OCI-LY7 (cell line): ENCODE measurements around the gene NDUFA12. TPM values are rescaled to one million over a fixed set of nuclear protein-coding genes. Genes with fewer than 3 reads are reported as not detected.
"Not testable (repeated sequence)": the region's sequence is repeated elsewhere in the genome, so short reads cannot be mapped to it uniquely, and the experiment has no call there.

Experiments used
- BruUV-seq: library from RNA; stranded (reverse); fragments of 400-500 nt; replicated peaks from 2 replicates; lab custom pipeline; 2021; lab: Mats Ljungman, UMichigan
- CTCF ChIA-PET: fragments of 300-600 bp; sonication (Branson Sonifier 250); formaldehyde crosslinking; loops from one replicate; lab custom pipeline; 2022; ENCODE audit warnings: antibody characterized with exemption; ENCODE audit not compliant: unreplicated experiment; lab: Charles Lee
- POLR2A ChIA-PET: fragments of 300-600 bp; sonication (Branson Sonifier 250); formaldehyde crosslinking; loops from one replicate; lab custom pipeline; 2022; ENCODE audit warnings: antibody characterized with exemption; lab: Charles Lee
- DNase-seq: peaks from one replicate; pipeline ENCODE4 v3.0.0-alpha.2; 2015; ENCODE audit warnings: low spot score
- H2AFZ ChIP-seq: fragments of 200-600 bp; sonication (generic), shearing (Covaris generic); 2 replicates; pipeline ENCODE4 v1.6.1; 2014; ENCODE audit warnings: mild to moderate bottlenecking, antibody characterized with exemption, low read length, moderate library complexity
- H3K27ac ChIP-seq: fragments of 200-600 bp; sonication (generic); 2 replicates; pipeline ENCODE4 v1.5.1; 2014; ENCODE audit warnings: mixed run types, low read depth, mild to moderate bottlenecking, moderate library complexity, low read length, inconsistent platforms; ENCODE audit not compliant: poor library complexity, severe bottlenecking
- H3K36me3 ChIP-seq: fragments of 200-600 bp; sonication (generic); 2 replicates; pipeline ENCODE4 v1.6.1; 2014; ENCODE audit warnings: mild to moderate bottlenecking, antibody characterized with exemption, low read length, moderate library complexity, mixed read lengths; ENCODE audit not compliant: insufficient read depth
- H3K4me1 ChIP-seq: fragments of 200-600 bp; sonication (generic); 2 replicates; pipeline ENCODE4 v1.5.1; 2014; ENCODE audit warnings: mild to moderate bottlenecking, low read length; ENCODE audit not compliant: insufficient read depth, poor library complexity, severe bottlenecking
- H3K4me2 ChIP-seq: fragments of 200-600 bp; sonication (generic); 2 replicates; pipeline ENCODE4 v1.6.1; 2014; ENCODE audit warnings: mild to moderate bottlenecking, low read length
- H3K4me3 ChIP-seq: fragments of 200-600 bp; sonication (generic); 2 replicates; pipeline ENCODE4 v1.5.1; 2014; ENCODE audit warnings: mild to moderate bottlenecking, low read depth, low read length; ENCODE audit not compliant: poor library complexity, severe bottlenecking
- H3K79me2 ChIP-seq: fragments of 200-600 bp; sonication (generic); 2 replicates; pipeline ENCODE4 v1.6.1; 2016; ENCODE audit warnings: low read depth, mild to moderate bottlenecking, low read length, moderate library complexity, mixed read lengths; ENCODE audit not compliant: insufficient read depth
- H3K9me2 ChIP-seq: fragments of 200-600 bp; sonication (generic); 2 replicates; pipeline ENCODE4 v1.6.1; 2016; ENCODE audit warnings: mild to moderate bottlenecking, low read length, mixed read lengths; ENCODE audit not compliant: insufficient read depth
- H3K9me3 ChIP-seq: fragments of 200-600 bp; sonication (generic); 2 replicates; pipeline ENCODE4 v1.6.1; 2014; ENCODE audit warnings: mild to moderate bottlenecking, mixed run types, low read length, mixed read lengths
- H4K20me1 ChIP-seq: fragments of 200-600 bp; sonication (generic); 2 replicates; pipeline ENCODE4 v1.6.1; 2014; ENCODE audit warnings: mild to moderate bottlenecking, antibody characterized with exemption, low read length, moderate library complexity, mixed read lengths; ENCODE audit not compliant: insufficient read depth
- EZH2phosphoT487 ChIP-seq: fragments of 200-600 bp; sonication (generic); IDR thresholded peaks from 2 replicates; pipeline ENCODE4 v1.6.1; 2018; ENCODE audit warnings: low read depth, borderline replicate concordance, mild to moderate bottlenecking, mixed run types, antibody characterized with exemption, low read length, moderate library complexity, mixed read lengths
- intact Hi-C: fragments of 100-400 bp; cut with micrococcal nuclease; formaldehyde crosslinking; loops from one replicate; pipeline ENCODE4 v1.10.0; 2022; ENCODE audit not compliant: unreplicated experiment
- total RNA-seq, 2 experiments: library from RNA; depleted of rRNA in 1 of 2; stranded (reverse); fragments of >200 nt in 1 of 2; shearing (Covaris generic) in 1 of 2; gene quantifications; 2 replicates each; pipeline ENCODE4 v1.2.3, GENCODE V29; 2014 to 2022
- TF ChIP-seq, protein P1 (sequence below): fragments of 200-600 bp; sonication (generic); conservative IDR thresholded peaks from 2 replicates; pipeline ENCODE4 v1.5.1; 2014; ENCODE audit warnings: mild to moderate bottlenecking, antibody characterized with exemption, low read length, moderate library complexity, mixed read lengths

NDUFA12 gene
- total RNA-seq, 2 experiments from 2014 or later, result 127 to 147 TPM

GRCh38 chr12:94997061-94997460 is 6.4 kb downstream of the NDUFA12 start:
- Histone ChIP-seq H3K79me2 (peaks cover 53% of the 10 kb centered on the region), H3K27ac (no peak overlapping the region), H4K20me1 (0 out of 2 replicates have a peak, but pooled peaks cover 3% of the 10 kb centered on the region), H3K4me3 (no peak overlapping the region), H3K4me2 (no peak overlapping the region), H3K4me1 (peaks cover 27% of the 10 kb centered on the region), H2AFZ (no peak overlapping the region), H3K9me3 (no peaks in the 10 kb centered on the region), H3K9me2 (no peaks in the 10 kb centered on the region), H3K36me3 (peaks cover 83% of the 10 kb centered on the region)
- intact Hi-C loops, result no loop called here
- ChIA-PET POLR2A (no interaction called here), CTCF (no interaction called here)
- TF ChIP-seq EZH2phosphoT487, result no peak
- TF ChIP-seq, protein P1, sequence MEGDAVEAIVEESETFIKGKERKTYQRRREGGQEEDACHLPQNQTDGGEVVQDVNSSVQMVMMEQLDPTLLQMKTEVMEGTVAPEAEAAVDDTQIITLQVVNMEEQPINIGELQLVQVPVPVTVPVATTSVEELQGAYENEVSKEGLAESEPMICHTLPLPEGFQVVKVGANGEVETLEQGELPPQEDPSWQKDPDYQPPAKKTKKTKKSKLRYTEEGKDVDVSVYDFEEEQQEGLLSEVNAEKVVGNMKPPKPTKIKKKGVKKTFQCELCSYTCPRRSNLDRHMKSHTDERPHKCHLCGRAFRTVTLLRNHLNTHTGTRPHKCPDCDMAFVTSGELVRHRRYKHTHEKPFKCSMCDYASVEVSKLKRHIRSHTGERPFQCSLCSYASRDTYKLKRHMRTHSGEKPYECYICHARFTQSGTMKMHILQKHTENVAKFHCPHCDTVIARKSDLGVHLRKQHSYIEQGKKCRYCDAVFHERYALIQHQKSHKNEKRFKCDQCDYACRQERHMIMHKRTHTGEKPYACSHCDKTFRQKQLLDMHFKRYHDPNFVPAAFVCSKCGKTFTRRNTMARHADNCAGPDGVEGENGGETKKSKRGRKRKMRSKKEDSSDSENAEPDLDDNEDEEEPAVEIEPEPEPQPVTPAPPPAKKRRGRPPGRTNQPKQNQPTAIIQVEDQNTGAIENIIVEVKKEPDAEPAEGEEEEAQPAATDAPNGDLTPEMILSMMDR, result no peak
- no TSS peak for BruUV-seq
- no peak for DNase-seq

DNA sequence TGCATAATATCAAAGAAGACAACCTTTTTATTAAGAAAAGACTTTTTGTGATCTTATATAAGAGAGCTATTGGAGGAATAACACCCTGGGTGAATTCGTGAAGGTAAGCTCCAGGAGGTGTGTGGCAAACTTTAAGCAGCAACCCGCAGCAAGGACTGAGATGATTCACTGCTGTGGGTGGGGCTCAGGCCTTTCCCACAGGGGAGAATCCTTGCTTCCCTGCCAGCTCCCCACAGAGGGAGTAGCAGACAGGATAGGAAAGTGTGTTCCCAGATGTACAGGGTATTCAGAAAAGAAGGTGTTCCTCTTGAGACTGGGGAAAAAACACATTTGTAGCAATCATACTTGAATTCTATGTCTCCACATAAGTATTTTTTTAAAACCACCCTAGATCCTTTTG is 9.2 kb downstream of the NDUFA12 start:
- no peak for DNase-seq
- Histone ChIP-seq H3K4me1 (peaks cover 19% of the 10 kb centered on the region), H3K27ac (no peak overlapping the region), H3K79me2 (peaks cover 39% of the 10 kb centered on the region), H3K36me3 (peaks cover 71% of the 10 kb centered on the region), H3K4me3 (no peak overlapping the region), H3K9me2 (no peaks in the 10 kb centered on the region), H4K20me1 (0 out of 2 replicates have a peak, but pooled peaks cover 3% of the 10 kb centered on the region), H3K9me3 (no peaks in the 10 kb centered on the region), H2AFZ (no peak overlapping the region), H3K4me2 (no peak overlapping the region)
- intact Hi-C loops, result no loop called here
- no TSS peak for BruUV-seq
- TF ChIP-seq, protein P1, result no peak
- no peak for TF ChIP-seq EZH2phosphoT487
- POLR2A ChIA-PET, result interaction anchor here (0.7 to 2.6 kb wide), 3 partner anchors 10 to 42 kb away, joined by 3 to 10 read pairs (median 3); partner anchors contain the start of gene NDUFA12
- CTCF ChIA-PET, result no interaction called here

DNA sequence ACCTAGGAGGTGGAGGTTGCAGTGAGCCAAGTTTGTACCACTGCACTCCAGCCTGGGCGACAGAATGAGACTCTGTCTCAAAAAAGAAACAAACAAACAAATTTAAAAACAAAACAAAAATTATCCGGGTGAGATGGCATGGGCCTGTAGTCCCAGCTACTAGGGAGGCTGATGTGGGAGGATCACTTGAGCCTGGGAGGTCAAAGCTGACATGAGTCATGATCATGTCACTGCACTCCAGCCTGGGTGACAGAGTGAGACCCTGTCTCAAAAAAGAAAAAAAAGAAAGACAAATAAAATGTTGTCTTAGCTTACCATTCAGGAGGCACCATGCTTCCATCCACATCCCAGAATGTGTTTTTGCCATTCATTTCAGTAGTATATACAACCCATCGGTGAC is 9.6 kb downstream of the NDUFA12 start:
- Histone ChIP-seq H3K79me2 (peaks cover 35% of the 10 kb centered on the region), H3K36me3 (peaks cover 71% of the 10 kb centered on the region), H3K4me1 (peaks cover 19% of the 10 kb centered on the region)
- H3K4me3 ChIP-seq, H3K9me3 ChIP-seq, CTCF ChIA-PET, intact Hi-C loops, H4K20me1 ChIP-seq, H2AFZ ChIP-seq, BruUV-seq, DNase-seq, H3K4me2 ChIP-seq, H3K27ac ChIP-seq, H3K9me2 ChIP-seq: not testable (repeated sequence)
- POLR2A ChIA-PET, result interaction anchor here (0.7 to 2.6 kb wide), 4 partner anchors 10 to 289 kb away, joined by 3 to 10 read pairs (median 3); partner anchors contain the start of gene NDUFA12
